GM23338 (cell line): ENCODE data around the gene CCDC138. TPM values are rescaled to one million over a fixed set of nuclear protein-coding genes. Genes with fewer than 3 reads are reported as not detected.

ENCODE experiments used
- ATAC-seq: fragments of 200-7000 bp; cut with Tn5 transposase; 3 replicates; pipeline ENCODE4 v1.9.1; 2020
- DNase-seq: peaks from one replicate; pipeline ENCODE4 v3.0.0-alpha.2; 2015; ENCODE audit warnings: low spot score
- H2AFZ ChIP-seq: fragments of 200-600 bp; sonication (generic); 2 replicates; pipeline ENCODE4 v1.8.0; 2016; ENCODE audit warnings: antibody characterized with exemption, mild to moderate bottlenecking, moderate library complexity
- H3F3A ChIP-seq: fragments of 200-600 bp; sonication (generic); replicated peaks from 2 replicates; pipeline ENCODE4 v1.8.0; 2017; ENCODE audit warnings: antibody characterized with exemption, mixed run types, low read depth
- H3K27ac ChIP-seq: fragments of 200-600 bp; sonication (generic); 2 replicates; pipeline ENCODE4 v1.6.1; 2016; ENCODE audit warnings: low read depth
- H3K27me3 ChIP-seq: fragments of 200-600 bp; sonication (generic); 2 replicates; pipeline ENCODE4 v1.8.0; 2016; ENCODE audit warnings: mild to moderate bottlenecking, mixed run types, moderate library complexity; ENCODE audit not compliant: insufficient read depth
- H3K36me3 ChIP-seq: fragments of 200-600 bp; sonication (generic); 2 replicates; pipeline ENCODE4 v1.8.0; 2016; ENCODE audit warnings: mild to moderate bottlenecking; ENCODE audit not compliant: insufficient read depth
- H3K4me1 ChIP-seq: fragments of 200-600 bp; sonication (generic); 2 replicates; pipeline ENCODE4 v1.8.0; 2016; ENCODE audit warnings: mild to moderate bottlenecking, moderate library complexity; ENCODE audit not compliant: insufficient read depth
- H3K4me2 ChIP-seq: fragments of 200-600 bp; sonication (generic); 2 replicates; pipeline ENCODE4 v1.7.1; 2017; ENCODE audit warnings: mixed run types
- H3K4me3 ChIP-seq: fragments of 200-600 bp; sonication (generic); 2 replicates; pipeline ENCODE4 v1.6.1; 2016; ENCODE audit warnings: mixed run types
- H3K79me2 ChIP-seq: fragments of 200-600 bp; sonication (generic); replicated peaks from 2 replicates; pipeline ENCODE4 v1.8.0; 2017; ENCODE audit warnings: mild to moderate bottlenecking; ENCODE audit not compliant: insufficient read depth
- H3K9me2 ChIP-seq: fragments of 200-600 bp; sonication (generic); 2 replicates; pipeline ENCODE4 v1.8.0; 2017; ENCODE audit not compliant: insufficient read depth
- H4K20me1 ChIP-seq: fragments of 200-600 bp; sonication (generic); replicated peaks from 2 replicates; pipeline ENCODE4 v1.8.0; 2017; ENCODE audit warnings: mild to moderate bottlenecking; ENCODE audit not compliant: insufficient read depth
- H3K27ac Mint-ChIP-seq: 2 replicates; pipeline ENCODE4 v1.8.0; 2020; ENCODE audit warnings: inconsistent platforms, mild to moderate bottlenecking, moderate library complexity, mixed read lengths
- H3K27me3 Mint-ChIP-seq: 3 replicates; pipeline ENCODE4 v1.8.0; 2022; ENCODE audit warnings: low read depth, mild to moderate bottlenecking, moderate library complexity, mixed read lengths, inconsistent platforms; ENCODE audit not compliant: insufficient read depth, poor library complexity
- H3K36me3 Mint-ChIP-seq: 3 replicates; pipeline ENCODE4 v1.8.0; 2021; ENCODE audit warnings: low read depth, mild to moderate bottlenecking, inconsistent platforms, moderate library complexity, mixed read lengths
- H3K4me1 Mint-ChIP-seq: 3 replicates; pipeline ENCODE4 v1.8.0; 2020; ENCODE audit warnings: mild to moderate bottlenecking, inconsistent platforms, mixed read lengths
- H3K4me3 Mint-ChIP-seq: 3 replicates; pipeline ENCODE4 v1.8.0; 2021; ENCODE audit warnings: moderate library complexity, mild to moderate bottlenecking, inconsistent platforms, mixed read lengths
- H3K9me3 Mint-ChIP-seq: 3 replicates; pipeline ENCODE4 v1.8.0; 2020; ENCODE audit warnings: moderate library complexity, mild to moderate bottlenecking, inconsistent platforms, mixed read lengths
- CREB1 ChIP-seq: fragments of 250-450 bp; sonication (Bioruptor Pico); IDR thresholded peaks from 2 replicates; pipeline ENCODE4 v1.5.0; 2020; ENCODE audit warnings: low read depth, mild to moderate bottlenecking, moderate library complexity
- ETS1 ChIP-seq: IDR thresholded peaks from 2 replicates; pipeline ENCODE4 v1.6.1; 2016; ENCODE audit warnings: antibody characterized with exemption
- EZH2 ChIP-seq: fragments of 200-600 bp; sonication (generic); IDR thresholded peaks from one replicate; pipeline ENCODE4 v1.8.0; 2017; ENCODE audit warnings: antibody characterized with exemption, mild to moderate bottlenecking, low read depth; ENCODE audit not compliant: unreplicated experiment
- JUNB ChIP-seq: IDR thresholded peaks from one replicate; pipeline ENCODE4 v1.6.1; 2016; ENCODE audit warnings: antibody characterized with exemption; ENCODE audit not compliant: unreplicated experiment
- POLR2AphosphoS5 ChIP-seq: IDR thresholded peaks from 2 replicates; pipeline ENCODE4 v1.6.1; 2016; ENCODE audit warnings: antibody characterized with exemption, low read depth
- REST ChIP-seq: IDR thresholded peaks from one replicate; pipeline ENCODE4 v1.6.1; 2018; ENCODE audit warnings: antibody characterized with exemption; ENCODE audit not compliant: unreplicated experiment
- STAT1 ChIP-seq: IDR thresholded peaks from one replicate; pipeline ENCODE4 v1.6.1; 2016; ENCODE audit warnings: antibody characterized with exemption; ENCODE audit not compliant: unreplicated experiment
- ZNF114 ChIP-seq: fragments of 250-450 bp; sonication (Bioruptor Pico); IDR thresholded peaks from 2 replicates; pipeline ENCODE4 v1.5.0; 2020; ENCODE audit warnings: mild to moderate bottlenecking, moderate library complexity
- ZNF331 ChIP-seq: fragments of 250-450 bp; sonication (Bioruptor Pico); IDR thresholded peaks from 2 replicates; pipeline ENCODE4 v1.5.0; 2020; ENCODE audit warnings: low read depth, mild to moderate bottlenecking, moderate library complexity
- ZNF462 ChIP-seq: fragments of 250-450 bp; sonication (Bioruptor Pico); IDR thresholded peaks from 2 replicates; pipeline ENCODE4 v1.5.0; 2020; ENCODE audit warnings: mild to moderate bottlenecking, moderate library complexity
- polyA plus RNA-seq: library from polyadenylated mRNA; unstranded; fragments of >200 nt; fragmentation: Nextera tagmentation; extraction: Ambion mirVana; gene quantifications from 2 replicates; pipeline ENCODE4 v1.2.1, GENCODE V29; 2016
- total RNA-seq: library from RNA; depleted of rRNA; stranded (reverse); fragments of >200 nt; shearing (Covaris generic); gene quantifications from 2 replicates; pipeline ENCODE4 v1.2.3, GENCODE V29; 2014

Gene CCDC138
- total and polyA plus RNA-seq, 2 experiments from 2014 or later: 30.8 to 31.6 TPM

GRCh38 chr2:108809936-108810335 is 23.4 kb downstream of the CCDC138 start:
- Histone ChIP-seq H3F3A (no peaks in the 10 kb centered on the region), H3K9me2 (no peaks in the 10 kb centered on the region), H3K4me1 (no peaks in the 10 kb centered on the region), H3K4me2 (no peak overlapping the region), H3K27ac (no peak overlapping the region), H3K79me2 (peaks cover 47% of the 10 kb centered on the region), H3K36me3 (peaks cover 32% of the 10 kb centered on the region), H3K4me3 (no peak overlapping the region), H2AFZ (no peak overlapping the region), H4K20me1 (no peaks in the 10 kb centered on the region), H3K27me3 (no peaks in the 10 kb centered on the region)
- Mint-ChIP-seq H3K27ac (no peak overlapping the region), H3K4me3 (no peak overlapping the region), H3K9me3 (peaks cover 25% of the 10 kb centered on the region), H3K27me3 (no peaks in the 10 kb centered on the region), H3K36me3 (peaks cover 72% of the 10 kb centered on the region), H3K4me1 (no peaks in the 10 kb centered on the region)
- ATAC-seq (no peak), DNase-seq (no peak)
- TF ChIP-seq CREB1 (CRISPR knock-in tag) (no peak), JUNB (no peak), POLR2AphosphoS5 (no peak), EZH2 (no peak), ZNF114 (CRISPR knock-in tag) (no peak)

GRCh38 chr2:108810993-108811957 is 24.7 kb downstream of the CCDC138 start:
- Histone ChIP-seq H3K79me2 (peaks cover 47% of the 10 kb centered on the region), H3K36me3 (peaks cover 24% of the 10 kb centered on the region), H3K27ac (no peak overlapping the region), H3K9me2 (no peaks in the 10 kb centered on the region), H3K27me3 (no peaks in the 10 kb centered on the region), H3F3A (no peaks in the 10 kb centered on the region), H3K4me3 (no peak overlapping the region), H2AFZ (no peak overlapping the region), H3K4me1 (no peaks in the 10 kb centered on the region), H3K4me2 (no peak overlapping the region), H4K20me1 (no peaks in the 10 kb centered on the region)
- no peak for ATAC-seq
- Mint-ChIP-seq H3K27me3 (no peaks in the 10 kb centered on the region), H3K4me3 (no peak overlapping the region), H3K9me3 (peaks cover 25% of the 10 kb centered on the region), H3K4me1 (no peaks in the 10 kb centered on the region), H3K27ac (no peak overlapping the region), H3K36me3 (peaks cover 75% of the 10 kb centered on the region)
- DNase-seq: no peak
- TF ChIP-seq STAT1: no peak
- TF ChIP-seq ETS1: no peak
- no peak for TF ChIP-seq REST
- no peak for TF ChIP-seq POLR2AphosphoS5
- no peak for TF ChIP-seq CREB1 (CRISPR knock-in tag)
- no peak for TF ChIP-seq ZNF462 (CRISPR knock-in tag)
- no peak for TF ChIP-seq ZNF331 (CRISPR knock-in tag)
- TF ChIP-seq ZNF114 (CRISPR knock-in tag): no peak
